ENCODE data around the gene FOXRED1. TPM values are rescaled to one million over a fixed set of nuclear protein-coding genes. Genes with fewer than 3 reads are reported as not detected.

FOXRED1 gene
- total and polyA plus RNA-seq, 2 of the 13 experiments (the other 11 are each of a cell fraction or from before 2014, with no cell fraction given), result 29.6 to 42.9 TPM

DNA sequence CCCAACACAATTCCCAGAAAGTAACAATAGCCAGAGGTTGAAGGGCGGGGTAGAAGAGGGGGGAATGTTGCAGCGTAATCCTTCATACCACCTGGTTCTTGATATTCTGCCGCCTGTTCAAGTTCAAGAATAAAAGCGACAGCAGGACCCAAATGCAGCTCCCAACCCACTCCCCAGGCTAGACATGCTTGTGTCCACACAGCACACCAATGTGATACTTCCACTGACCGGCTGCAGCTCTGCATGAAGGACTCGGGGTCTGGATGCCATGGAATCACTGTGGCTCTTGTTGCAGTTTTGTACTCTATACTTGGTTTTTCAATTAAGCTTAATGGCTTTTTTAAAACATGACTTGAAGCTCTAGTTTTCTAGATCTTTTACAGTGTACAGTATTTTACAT is 6.7 kb upstream of the FOXRED1 start:
- WGBS (ENCODE audit: low lambda C conversion rate), result 92% methylated on average over 6 of the region's 6 CpGs
- no peak overlapping the region for H2AFZ ChIP-seq (ENCODE audit: low read length)
- in situ Hi-C loops (cut with HindIII; ENCODE audit: extremely low pct_ligation_motif_present, low pct_unique_long_range_greater_than_20kb) (no loop called here), intact Hi-C loops (cut with micrococcal nuclease; ENCODE audit: unreplicated experiment) (no loop called here)
- FAIRE-seq (no peak), ATAC-seq (no peak), DNase-seq (ENCODE audit: low spot score) (no peak)
- no peaks in the 10 kb centered on the region for H3K27me3 ChIP-seq (ENCODE audit: control insufficient read depth in 1 of 2, insufficient read depth in 2 of 2, low read length in 2 of 2)
- H3K9ac ChIP-seq (ENCODE audit: insufficient read depth, low read depth, low read length), result no peak overlapping the region
- CTCF ChIA-PET (ENCODE audit: low intra/inter-chr PET ratio, low total read pairs), result no interaction called here
- H4K20me1 ChIP-seq (ENCODE audit: insufficient read depth, low read length), result no peaks in the 10 kb centered on the region
- no peaks in the 10 kb centered on the region for H3K9me3 ChIP-seq (ENCODE audit: low read length)
- H3K36me3 ChIP-seq (replicated peaks in 1 of 2; ENCODE audit: control insufficient read depth in 1 of 2, insufficient read depth in 2 of 2, low read length in 2 of 2), result peaks cover 40 to 65% of the 10 kb centered on the region in 2 experiments
- H3K4me1 ChIP-seq (ENCODE audit: insufficient read depth, low read length), result peaks cover 10% of the 10 kb centered on the region
- H3K4me2 ChIP-seq (ENCODE audit: low read depth, low read length), result no peak overlapping the region
- H3K4me3 ChIP-seq (replicated peaks in 1 of 3; ENCODE audit: insufficient read depth in 1 of 3, low read depth in 2 of 3, low read length in 3 of 3), result no peak overlapping the region
- BruUV-seq (replicated peaks), result no TSS peak
- no peak overlapping the region for H3K27ac ChIP-seq (ENCODE audit: extremely low read length, insufficient read depth, low read length)
- POLR2A ChIA-PET, result interaction anchor here (1.4 kb wide), 1 partner anchor 51 kb away, joined by 5 read pairs; the partner anchor contains the start of genes FAM118B and RPUSD4
- no peak for TF ChIP-seq FOXP1 (IDR thresholded peaks at IDR 0.05)
- no peak for TF ChIP-seq FOXP1 (CRISPR knock-in tag; IDR thresholded peaks at IDR 0.05)
- TF ChIP-seq ZNF432 (CRISPR knock-in tag; IDR thresholded peaks at IDR 0.05; ENCODE audit: borderline replicate concordance), result no peak
- peak in 1 of 2 experiments; percentile 22; a peak in 1 of 4 replicates for TF ChIP-seq POLR2A (IDR thresholded peaks at IDR 0.05; ENCODE audit: insufficient read depth in 1 of 2, low read depth in 2 of 2, low read length in 2 of 2)
- TF ChIP-seq POLR2G (IDR thresholded peaks at IDR 0.05; ENCODE audit: low read depth, low read length), result peak; percentile 30; the same call in 1 of the 2 replicates
- no peak for TF ChIP-seq HNRNPLL (IDR thresholded peaks at IDR 0.05; ENCODE audit: low read depth, low read length, poor library complexity, severe bottlenecking)
- TF ChIP-seq RBM22 (optimal IDR thresholded peaks at IDR 0.05; ENCODE audit: low read length), result peak; percentile 87
- TF ChIP-seq SATB2 (CRISPR knock-in tag; IDR thresholded peaks at IDR 0.05), result no peak
- no peak for TF ChIP-seq MATR3 (CRISPR knock-in tag; IDR thresholded peaks at IDR 0.05)
- TF ChIP-seq, protein P1, sequence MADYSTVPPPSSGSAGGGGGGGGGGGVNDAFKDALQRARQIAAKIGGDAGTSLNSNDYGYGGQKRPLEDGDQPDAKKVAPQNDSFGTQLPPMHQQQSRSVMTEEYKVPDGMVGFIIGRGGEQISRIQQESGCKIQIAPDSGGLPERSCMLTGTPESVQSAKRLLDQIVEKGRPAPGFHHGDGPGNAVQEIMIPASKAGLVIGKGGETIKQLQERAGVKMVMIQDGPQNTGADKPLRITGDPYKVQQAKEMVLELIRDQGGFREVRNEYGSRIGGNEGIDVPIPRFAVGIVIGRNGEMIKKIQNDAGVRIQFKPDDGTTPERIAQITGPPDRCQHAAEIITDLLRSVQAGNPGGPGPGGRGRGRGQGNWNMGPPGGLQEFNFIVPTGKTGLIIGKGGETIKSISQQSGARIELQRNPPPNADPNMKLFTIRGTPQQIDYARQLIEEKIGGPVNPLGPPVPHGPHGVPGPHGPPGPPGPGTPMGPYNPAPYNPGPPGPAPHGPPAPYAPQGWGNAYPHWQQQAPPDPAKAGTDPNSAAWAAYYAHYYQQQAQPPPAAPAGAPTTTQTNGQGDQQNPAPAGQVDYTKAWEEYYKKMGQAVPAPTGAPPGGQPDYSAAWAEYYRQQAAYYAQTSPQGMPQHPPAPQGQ (CRISPR knock-in tag; IDR thresholded peaks at IDR 0.05; ENCODE audit: borderline replicate concordance), result no peak
- no peak for TF ChIP-seq PHF5A (CRISPR knock-in tag; IDR thresholded peaks at IDR 0.05; ENCODE audit: low read depth, unreplicated experiment)
- no peak for TF ChIP-seq ZNF460 (CRISPR knock-in tag; IDR thresholded peaks at IDR 0.05; ENCODE audit: borderline replicate concordance)
- TF ChIP-seq ZNF282 (IDR thresholded peaks at IDR 0.05; ENCODE audit: partially characterized antibody), result no peak
- TF ChIP-seq ZC3H13 (CRISPR knock-in tag; IDR thresholded peaks at IDR 0.05), result no peak
- TF ChIP-seq PAX8 (CRISPR knock-in tag; IDR thresholded peaks at IDR 0.05; ENCODE audit: borderline replicate concordance), result no peak
- TF ChIP-seq HCFC1 (IDR thresholded peaks at IDR 0.05; ENCODE audit: low read depth, low read length), result no peak
- no peak for TF ChIP-seq PAF1 (CRISPR knock-in tag; IDR thresholded peaks at IDR 0.05)
- TF ChIP-seq THYN1 (CRISPR knock-in tag; IDR thresholded peaks at IDR 0.05; ENCODE audit: borderline replicate concordance, low read depth), result no peak
- peaks cover 4% of the 10 kb centered on the region for H3K79me2 ChIP-seq (ENCODE audit: insufficient read depth, low read length)

Measured in HepG2 (cell line).